ENCODE data around the gene MEGF11. TPM values are rescaled to one million over a fixed set of nuclear protein-coding genes. Genes with fewer than 3 reads are reported as not detected.

Gene MEGF11
- not detected for total RNA-seq

DNA sequence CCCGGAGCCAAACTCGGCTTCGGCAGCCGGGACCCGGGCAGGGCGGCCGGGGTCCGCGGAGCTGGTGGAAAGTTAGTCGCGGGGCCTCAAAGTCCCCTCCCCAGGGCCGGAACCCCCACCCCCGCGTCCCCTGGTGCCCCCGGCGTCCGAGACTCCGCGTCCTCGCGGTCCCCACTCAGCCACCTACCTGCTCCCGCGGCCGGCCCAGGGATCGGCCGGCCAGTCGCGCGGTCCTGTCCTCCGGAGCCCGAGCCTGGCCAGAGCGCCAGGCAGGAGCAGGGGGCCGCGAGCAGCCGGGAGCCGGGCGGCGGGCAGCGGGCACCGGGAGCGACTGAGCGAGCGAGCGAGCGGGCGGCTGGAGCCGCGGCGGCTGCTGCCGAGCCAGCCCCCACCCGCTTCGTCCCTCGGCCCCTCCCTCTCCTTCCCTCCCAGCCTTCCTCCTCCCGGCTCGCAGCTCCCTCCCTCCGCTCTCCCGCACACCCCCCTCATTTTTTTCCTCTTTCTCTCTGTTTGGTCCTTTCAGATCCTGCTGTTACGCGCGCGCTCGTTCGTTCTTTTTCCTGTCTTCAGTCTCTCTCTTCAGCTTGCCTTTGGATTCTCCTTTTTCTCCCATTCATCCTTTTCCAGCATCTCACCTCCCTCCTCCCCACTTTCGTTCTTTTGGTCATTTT, at the start of gene MEGF11:
MEGF11 (minus strand) TSS at position 333 of the 671 bp plus-strand sequence. CDS start 125,347 bp downstream, outside the sequence.
- Histone ChIP-seq H3K4me3 (peak within 1 kb of the TSS; percentile 32 to 43), H3K36me3 (no peaks in the 10 kb centered on the region), H3K9me3 (no peaks in the 10 kb centered on the region), H3K27ac (no peak within 1 kb of the TSS), H3K4me1 (replicated peaks) (peaks cover 3% of the 10 kb centered on the region), H3K27me3 (replicated peaks; ENCODE audit: insufficient read depth) (peaks cover 3% of the 10 kb centered on the region)
- no peak for DNase-seq (ENCODE audit: low spot score)
- TF ChIP-seq CTCF (IDR thresholded peaks at IDR 0.05) (no peak), POLR2A (IDR thresholded peaks at IDR 0.05) (no peak), POLR2AphosphoS5 (IDR thresholded peaks at IDR 0.05) (no peak)
- under 1% methylated on average over 51 of the region's 64 CpGs for WGBS
- intact Hi-C loops (cut with DNase I), result no loop called here

GRCh38 chr15:66302489-66303278, 49.1 kb upstream of the MEGF11 start:
- Histone ChIP-seq H3K36me3 (no peaks in the 10 kb centered on the region), H3K4me3 (no peak overlapping the region), H3K4me1 (replicated peaks) (no peaks in the 10 kb centered on the region), H3K27ac (no peak overlapping the region), H3K27me3 (replicated peaks; ENCODE audit: insufficient read depth) (no peaks in the 10 kb centered on the region), H3K9me3 (no peaks in the 10 kb centered on the region)
- no peak for TF ChIP-seq CTCF (IDR thresholded peaks at IDR 0.05)
- no peak for TF ChIP-seq POLR2A (IDR thresholded peaks at IDR 0.05)
- TF ChIP-seq POLR2AphosphoS5 (IDR thresholded peaks at IDR 0.05), result no peak
- intact Hi-C loops (cut with DNase I), result no loop called here
- no peak for DNase-seq (ENCODE audit: low spot score)
- WGBS, result 77% methylated on average over 5 of the region's 5 CpGs

GRCh38 chr15:66298803-66299251, 45.3 kb upstream of the MEGF11 start:
- Histone ChIP-seq H3K4me3 (no peak overlapping the region), H3K9me3 (no peaks in the 10 kb centered on the region), H3K27ac (no peak overlapping the region), H3K27me3 (replicated peaks; ENCODE audit: insufficient read depth) (no peaks in the 10 kb centered on the region), H3K36me3 (no peaks in the 10 kb centered on the region), H3K4me1 (replicated peaks) (no peaks in the 10 kb centered on the region)
- intact Hi-C loops (cut with DNase I), result no loop called here
- TF ChIP-seq CTCF (IDR thresholded peaks at IDR 0.05) (no peak), POLR2A (IDR thresholded peaks at IDR 0.05) (no peak), POLR2AphosphoS5 (IDR thresholded peaks at IDR 0.05) (no peak)
- 61% methylated on average over 4 of the region's 4 CpGs for WGBS
- DNase-seq (ENCODE audit: low spot score), result no peak

DNA sequence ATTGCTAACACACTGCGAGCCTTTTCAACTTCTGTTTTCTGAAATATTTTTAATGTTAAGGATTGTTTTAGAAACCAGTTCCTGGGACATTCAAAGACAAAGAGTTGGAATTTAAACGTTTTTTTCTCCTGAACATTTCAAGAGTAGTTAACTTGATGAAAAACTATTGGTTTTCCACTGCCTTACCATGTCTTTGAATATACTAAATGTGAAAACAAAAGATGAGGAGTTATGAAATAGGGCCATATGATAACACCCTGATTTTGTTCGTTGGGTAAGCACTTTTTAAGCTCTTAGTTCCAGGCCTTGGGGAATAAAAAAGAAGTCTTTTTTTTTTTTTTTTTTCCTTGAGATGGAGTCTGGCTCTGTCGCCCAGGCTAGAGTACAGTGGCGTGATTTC, 42.6 kb upstream of the MEGF11 start:
- Histone ChIP-seq H3K27ac (no peak overlapping the region), H3K36me3 (no peaks in the 10 kb centered on the region), H3K9me3 (no peaks in the 10 kb centered on the region), H3K4me3 (no peak overlapping the region), H3K27me3 (replicated peaks; ENCODE audit: insufficient read depth) (no peaks in the 10 kb centered on the region), H3K4me1 (replicated peaks) (no peaks in the 10 kb centered on the region)
- 79% methylated on average over 5 of the region's 5 CpGs for WGBS
- intact Hi-C loops (cut with DNase I), result no loop called here
- DNase-seq (ENCODE audit: low spot score), result no peak
- no peak for TF ChIP-seq POLR2AphosphoS5 (IDR thresholded peaks at IDR 0.05)
- no peak for TF ChIP-seq POLR2A (IDR thresholded peaks at IDR 0.05)
- TF ChIP-seq CTCF (IDR thresholded peaks at IDR 0.05), result no peak
